GM12878 (cell line): Measurements from ENCODE around the gene NOTCH1. TPM values are rescaled to one million over a fixed set of nuclear protein-coding genes. Genes with fewer than 3 reads are reported as not detected.

Source experiments
- ATAC-seq: fragments of 200-7000 bp; cut with Tn5 transposase; 3 replicates; pipeline ENCODE4 v1.9.1; 2020; ENCODE audit warnings: mild to moderate bottlenecking, moderate library complexity
- BruUV-seq: library from RNA; stranded (reverse); fragments of 400-500 nt; replicated peaks from 2 replicates; lab custom pipeline; 2021; lab: Mats Ljungman, UMichigan
- CTCF ChIA-PET: fragments of 300-600 bp; sonication (Branson Sonifier 250); formaldehyde crosslinking; extraction: SDS; loops from one replicate; lab custom pipeline; 2021; ENCODE audit warnings: inconsistent platforms; lab: Yijun Ruan, JAX
- POLR2A ChIA-PET: fragments of 350-600 bp; formaldehyde crosslinking; extraction: SDS; loops from one replicate; lab custom pipeline; 2021; ENCODE audit warnings: inconsistent platforms; lab: Charles Lee
- RAD21 ChIA-PET: fragments of 300-600 bp; sonication (Branson Sonifier 250); formaldehyde crosslinking; loops from one replicate; lab custom pipeline; 2023; ENCODE audit warnings: antibody characterized with exemption; ENCODE audit not compliant: unreplicated experiment; lab: Charles Lee
- SMC1A ChIA-PET: fragments of 300-600 bp; sonication (Branson Sonifier 250); formaldehyde crosslinking; loops from one replicate; lab custom pipeline; 2023; ENCODE audit not compliant: unreplicated experiment, uncharacterized antibody; lab: Charles Lee
- DNase-seq: peaks from one replicate; pipeline ENCODE4 v3.0.0-alpha.2; 2011; ENCODE audit warnings: low read depth, low spot score
- FAIRE-seq: peaks from 3 replicates; lab custom pipeline; 2011; peaks lifted over from hg19 to GRCh38; lab: Jason Lieb, UNC
- H2AFZ ChIP-seq: 2 replicates; pipeline ENCODE4 v1.6.0; 2011; ENCODE audit warnings: low read depth, low read length, control low read depth; ENCODE audit not compliant: control insufficient read depth
- H3K27ac ChIP-seq: 2 replicates; pipeline ENCODE4 v1.5.1; 2011; ENCODE audit warnings: control low read depth; ENCODE audit not compliant: control insufficient read depth, insufficient read depth
- H3K27me3 ChIP-seq, 2 experiments: replicated peaks in 1 of 2; 2 replicates each; pipeline versions ENCODE4 v1.6.0 to v1.6.1; 2011; ENCODE audit warnings: low read length in 1 of 2; ENCODE audit not compliant: control insufficient read depth in 2 of 2, insufficient read depth in 2 of 2
- H3K36me3 ChIP-seq, 2 experiments: 2 replicates each; pipeline ENCODE4 v1.5.1; 2011; ENCODE audit warnings: low read length in 1 of 2; ENCODE audit not compliant: control insufficient read depth in 2 of 2, insufficient read depth in 2 of 2
- H3K4me1 ChIP-seq: 2 replicates; pipeline ENCODE4 v1.6.1; 2011; ENCODE audit warnings: mild to moderate bottlenecking, low read length, moderate library complexity, mixed read lengths; ENCODE audit not compliant: control insufficient read depth, insufficient read depth
- H3K4me2 ChIP-seq: 2 replicates; pipeline ENCODE4 v1.6.0; 2011; ENCODE audit warnings: control low read depth; ENCODE audit not compliant: control insufficient read depth, insufficient read depth
- H3K4me3 ChIP-seq: fragments of 200-600 bp; sonication (generic); 2 replicates; pipeline ENCODE4 v1.5.1; 2016
- H3K79me2 ChIP-seq: 2 replicates; pipeline ENCODE4 v1.6.0; 2011; ENCODE audit warnings: low read length; ENCODE audit not compliant: control insufficient read depth, insufficient read depth
- H3K9ac ChIP-seq: 2 replicates; pipeline ENCODE4 v1.8.0; 2011; ENCODE audit warnings: low read length, control low read depth, mixed read lengths; ENCODE audit not compliant: control insufficient read depth, insufficient read depth
- H3K9me3 ChIP-seq: replicated peaks from 3 replicates; pipeline ENCODE4 v1.5.1; 2011; ENCODE audit warnings: mild to moderate bottlenecking, low read length; ENCODE audit not compliant: control insufficient read depth, insufficient read depth
- H4K20me1 ChIP-seq: 2 replicates; pipeline ENCODE4 v1.6.0; 2011; ENCODE audit not compliant: control insufficient read depth, insufficient read depth
- CEBPB ChIP-seq, 2 experiments: fragments of 150-350 bp in 1 of 2; IDR thresholded peaks; 2 replicates each; pipeline ENCODE4 v1.6.1; 2012 to 2014; ENCODE audit warnings: low read depth in 2 of 2, low read length in 2 of 2, borderline replicate concordance in 1 of 2, inconsistent platforms in 1 of 2
- CUX1 ChIP-seq: IDR thresholded peaks from 2 replicates; pipeline ENCODE4 v1.6.1; 2012; ENCODE audit warnings: improper control_type of control experiment, low read depth, low read length; ENCODE audit not compliant: insufficient replicate concordance
- DPF2 ChIP-seq: fragments of 450-650 bp; IDR thresholded peaks from 2 replicates; pipeline ENCODE4 v1.6.1; 2017; ENCODE audit warnings: mild to moderate bottlenecking
- EGR1 ChIP-seq, 2 experiments: IDR thresholded peaks; 1 replicate in 1 of 2; 2 replicates in 1 of 2; pipeline ENCODE4 v1.6.1; 2011 to 2012; ENCODE audit warnings: low read depth in 2 of 2, low read length in 2 of 2, borderline replicate concordance in 1 of 2, mild to moderate bottlenecking in 1 of 2, moderate library complexity in 1 of 2
- FOXM1 ChIP-seq: IDR thresholded peaks from 2 replicates; pipeline ENCODE4 v1.6.1; 2012; ENCODE audit warnings: low read depth, mild to moderate bottlenecking, inconsistent platforms, low read length, moderate library complexity
- JUND ChIP-seq: IDR thresholded peaks from 2 replicates; pipeline ENCODE4 v1.6.1; 2012; ENCODE audit warnings: low read depth, mild to moderate bottlenecking, low read length, improper control_type of control experiment, moderate library complexity
- KDM1A ChIP-seq: fragments of 200-600 bp; sonication (generic); IDR thresholded peaks from 2 replicates; pipeline ENCODE4 v1.6.1; 2016; ENCODE audit warnings: borderline replicate concordance
- MEF2A ChIP-seq: IDR thresholded peaks from 2 replicates; pipeline ENCODE4 v1.6.1; 2011; ENCODE audit warnings: low read depth, mild to moderate bottlenecking, low read length, moderate library complexity; ENCODE audit not compliant: insufficient read depth
- POLR2A ChIP-seq: IDR thresholded peaks from 2 replicates; pipeline ENCODE4 v1.6.1; 2011; ENCODE audit warnings: low read depth, mild to moderate bottlenecking, low read length
- RBBP5 ChIP-seq: fragments of 200-600 bp; sonication (generic); conservative IDR thresholded peaks from 2 replicates; pipeline ENCODE4 v1.6.1; 2016
- SIX5 ChIP-seq: IDR thresholded peaks from 2 replicates; pipeline ENCODE4 v1.6.1; 2011; ENCODE audit warnings: mild to moderate bottlenecking, low read depth, low read length, moderate library complexity; ENCODE audit not compliant: severe bottlenecking
- SMAD1 ChIP-seq: fragments of 450-650 bp; IDR thresholded peaks from 2 replicates; pipeline ENCODE4 v1.6.1; 2018; ENCODE audit warnings: mild to moderate bottlenecking, low read depth; ENCODE audit not compliant: partially characterized antibody
- SMARCA5 ChIP-seq: fragments of 450-650 bp; IDR thresholded peaks from 2 replicates; pipeline ENCODE4 v1.6.1; 2017; ENCODE audit warnings: mild to moderate bottlenecking
- SREBF1 ChIP-seq: IDR thresholded peaks from 2 replicates; pipeline ENCODE4 v1.6.1; 2012; ENCODE audit warnings: mild to moderate bottlenecking, low read length
- SREBF2 ChIP-seq: IDR thresholded peaks from 2 replicates; pipeline ENCODE4 v1.6.1; 2012; ENCODE audit warnings: mild to moderate bottlenecking, low read length
- SUPT20H ChIP-seq: IDR thresholded peaks from 2 replicates; pipeline ENCODE4 v1.6.1; 2011; ENCODE audit warnings: low read depth, mild to moderate bottlenecking, low read length, moderate library complexity, borderline replicate concordance; ENCODE audit not compliant: control insufficient read depth
- SUZ12 ChIP-seq: fragments of 200-600 bp; sonication (generic); IDR thresholded peaks from one replicate; pipeline ENCODE4 v1.6.1; 2018; ENCODE audit warnings: antibody characterized with exemption, mild to moderate bottlenecking; ENCODE audit not compliant: unreplicated experiment
- ZBED1 ChIP-seq: IDR thresholded peaks from 2 replicates; pipeline ENCODE4 v1.6.1; 2016; ENCODE audit warnings: borderline replicate concordance
- ZNF217 ChIP-seq: fragments of 450-650 bp; IDR thresholded peaks from 2 replicates; pipeline ENCODE4 v1.6.1; 2017; ENCODE audit warnings: antibody characterized with exemption, mild to moderate bottlenecking
- ZZZ3 ChIP-seq: IDR thresholded peaks from 2 replicates; pipeline ENCODE4 v1.6.1; 2011; ENCODE audit warnings: low read depth; ENCODE audit not compliant: control insufficient read depth, insufficient read length
- WGBS: methylation state at CpG from one replicate; pipeline ENCODE4 v1.1.6; 2016; ENCODE audit warnings: low lambda C conversion rate; ENCODE audit not compliant: insufficient replicate concordance, insufficient coverage; ENCODE audit errors: missing lambda C conversion rate; 5-methylcytosine and 5-hydroxymethylcytosine counted together
- in situ Hi-C: fragments of 300-500 bp; cut with MboI; formaldehyde crosslinking; loops from 9 replicates; pipeline ENCODE4 v1.14.3; 2018; ENCODE audit warnings: mixed read lengths
- intact Hi-C: fragments of 100-400 bp; cut with micrococcal nuclease; formaldehyde crosslinking; loops from one replicate; pipeline ENCODE4 v1.14.2; 2022; ENCODE audit not compliant: unreplicated experiment
- polyA plus RNA-seq, 11 experiments: library from polyadenylated mRNA; depleted of rRNA in 4 of 11; unstranded in 6 of 11; stranded (reverse) in 5 of 11; fragments of >200 nt; fragmentation: Nextera tagmentation in 4 of 11; fragmentation: Illumina TruSeq in 1 of 11; extraction: Ambion mirVana in 4 of 11; extraction: Trizol in 1 of 11; gene quantifications; 1 replicate in 1 of 11; 2 replicates in 10 of 11; pipeline versions ENCODE4 v1.2.1 to v1.2.3, GENCODE V29; 2011 to 2016; ENCODE audit warnings: inconsistent platforms in 2 of 11, missing spikeins in 2 of 11, low read depth in 1 of 11
- total RNA-seq, 4 experiments: library from RNA; depleted of rRNA in 3 of 4; stranded (reverse); fragments of >200 nt in 3 of 4; fragmentation: Illumina TruSeq in 1 of 4; extraction: Trizol in 1 of 4; gene quantifications; 2 replicates each; pipeline versions ENCODE4 v1.2.1 to v1.2.3, GENCODE V29; 2013 to 2021

NOTCH1 gene
- total and polyA plus RNA-seq, 10 of the 15 experiments (the other 5 are each of a cell fraction or from before 2014, with no cell fraction given), result 0.02 to 40.0 (median 3.7) TPM

DNA sequence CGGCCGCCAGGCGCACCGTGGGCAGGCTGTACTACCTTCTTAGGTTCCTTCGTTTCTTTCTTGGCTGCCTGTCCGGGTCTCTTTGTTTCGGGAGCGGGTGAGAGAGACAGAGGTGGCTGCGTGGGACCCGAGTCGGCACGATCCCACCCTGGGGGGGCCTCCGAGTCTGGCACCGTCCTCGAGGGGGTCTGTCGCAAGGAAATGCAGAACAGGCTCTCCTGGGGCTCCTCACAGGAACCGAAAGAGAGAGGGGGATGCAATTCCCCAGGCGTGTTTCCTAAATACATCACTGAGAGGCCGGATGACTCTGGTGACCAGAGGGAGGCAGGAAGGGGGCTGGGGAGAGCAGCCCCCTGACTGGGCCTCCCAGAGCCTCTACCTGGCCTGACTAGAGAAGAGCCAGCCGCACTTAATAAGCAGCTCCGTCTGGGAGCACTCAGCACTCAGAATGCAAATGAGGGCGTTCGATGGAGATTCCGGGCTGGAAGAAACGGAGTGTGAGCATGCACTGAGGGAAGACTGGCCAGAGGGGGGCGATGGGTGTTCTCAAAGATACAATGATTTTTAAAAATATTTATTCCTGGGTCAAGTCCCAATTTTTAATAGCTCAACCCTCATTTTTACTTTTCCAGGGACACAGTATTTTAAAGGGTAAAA lies 94.5 kb downstream of the NOTCH1 start:
- in situ Hi-C loops, result no loop called here
- ChIA-PET CTCF (no interaction called here), RAD21 (no interaction called here), POLR2A (no interaction called here), SMC1A (interaction anchor here (0.6 kb wide), 1 partner anchor 195 kb away, joined by 3 read pairs; no protein-coding TSS in a partner anchor)
- Histone ChIP-seq H2AFZ (no peak overlapping the region), H3K9ac (no peak overlapping the region), H3K27ac (no peak overlapping the region), H3K9me3 (no peaks in the 10 kb centered on the region), H3K4me2 (no peak overlapping the region), H3K79me2 (no peaks in the 10 kb centered on the region), H3K27me3 (no peaks in the 10 kb centered on the region), H4K20me1 (no peaks in the 10 kb centered on the region), H3K4me3 (no peak overlapping the region), H3K4me1 (no peaks in the 10 kb centered on the region), H3K36me3 (peaks cover 31 to 33% of the 10 kb centered on the region in 2 experiments)
- DNase-seq, result no peak
- FAIRE-seq, result no peak
- TF ChIP-seq SMAD1, result no peak
- TF ChIP-seq JUND, result no peak
- no peak for TF ChIP-seq DPF2
- no peak for TF ChIP-seq MEF2A
- no peak for TF ChIP-seq SIX5
- TF ChIP-seq EGR1 (IDR thresholded peaks at IDR 0.05; ENCODE audit: borderline replicate concordance in 1 of 2, low read depth in 2 of 2, low read length in 2 of 2), result no peak
- TF ChIP-seq RBBP5, result no peak
- TF ChIP-seq POLR2A, result no peak
- no peak for TF ChIP-seq ZZZ3
- no peak for TF ChIP-seq ZBED1
- no peak for TF ChIP-seq SUZ12
- TF ChIP-seq SUPT20H, result no peak
- no peak for TF ChIP-seq CEBPB (IDR thresholded peaks at IDR 0.05; ENCODE audit: borderline replicate concordance in 1 of 2, low read depth in 2 of 2, low read length in 2 of 2)
- TF ChIP-seq SMARCA5, result no peak
- no peak for TF ChIP-seq SREBF1
- no peak for TF ChIP-seq FOXM1
- no peak for TF ChIP-seq KDM1A
- TF ChIP-seq ZNF217, result no peak
- no peak for TF ChIP-seq CUX1
- TF ChIP-seq SREBF2, result no peak
- ATAC-seq, result no peak
- intact Hi-C loops, result no loop called here
- WGBS, result 95% methylated on average over 18 of the region's 26 CpGs
- BruUV-seq, result no TSS peak
